ENCODE results near the gene TAL1. TPM values are rescaled to one million over a fixed set of nuclear protein-coding genes. Genes with fewer than 3 reads are reported as not detected.
"Not testable (repeated sequence)": the region's sequence is repeated elsewhere in the genome, so short reads cannot be mapped to it uniquely, and the experiment has no call there.

TAL1 gene
- polyA plus RNA-seq, 3 donors: 0.50 TPM; not detected in 2

DNA sequence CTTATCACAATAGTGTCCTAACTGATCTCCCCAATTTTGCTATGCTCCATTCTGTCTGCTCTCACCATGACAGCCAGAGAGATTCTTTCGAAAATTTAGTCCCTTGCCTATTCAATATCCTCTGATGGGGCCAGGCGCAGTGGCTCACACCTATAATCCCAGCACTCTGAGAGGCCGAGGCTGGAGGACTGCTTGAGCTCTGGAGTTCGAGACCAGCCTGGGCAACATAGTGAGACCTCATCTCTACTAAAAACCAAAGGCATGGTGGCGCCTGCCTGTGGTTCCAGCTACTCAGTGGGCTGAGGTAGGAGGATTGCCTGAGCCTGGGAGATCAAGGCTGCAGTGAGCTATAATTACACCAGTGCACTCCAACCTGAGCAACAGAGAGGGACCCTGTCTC lies 26.1 kb downstream of the TAL1 start:
- no peaks in the 10 kb centered on the region for H3K36me3 Mint-ChIP-seq
- peaks cover 4 to 10% (median 9%) of the 10 kb centered on the region in 3 donors for H3K27me3 Mint-ChIP-seq (ENCODE audit: low read depth in 3 of 3)
- no peak overlapping the region for H3K27ac Mint-ChIP-seq
- H3K4me1 ChIP-seq (ENCODE audit: control insufficient read depth in 1 of 2, insufficient read depth in 2 of 2, low read length in 2 of 2): no peaks in the 10 kb centered on the region
- intact Hi-C loops (cut with micrococcal nuclease): no loop called here
- no peaks in the 10 kb centered on the region for H3K36me3 ChIP-seq (replicated peaks in 1 of 2; ENCODE audit: control insufficient read depth in 1 of 2, insufficient read depth in 2 of 2, low read length in 2 of 2)
- 100% methylated on average over 3 of the region's 5 CpGs for WGBS (ENCODE audit: insufficient coverage)
- no peak overlapping the region for H2AFZ ChIP-seq (ENCODE audit: insufficient read depth, low read depth, low read length, poor library complexity, severe bottlenecking)
- H3K9ac ChIP-seq (ENCODE audit: insufficient read depth, low read length, poor library complexity, severe bottlenecking): no peak overlapping the region
- no peaks in the 10 kb centered on the region for H3K9me3 Mint-ChIP-seq
- no peaks in the 10 kb centered on the region for H3K9me3 ChIP-seq (replicated peaks in 1 of 2; ENCODE audit: control insufficient read depth in 1 of 2, insufficient read depth in 1 of 2, low read length in 2 of 2)
- no peaks in the 10 kb centered on the region for H4K20me1 ChIP-seq (ENCODE audit: insufficient read depth, low read length)
- no peak overlapping the region for H3K27ac ChIP-seq (ENCODE audit: low read depth in 1 of 2, low read length in 2 of 2)
- H3K4me3 ChIP-seq (replicated peaks in 1 of 3; ENCODE audit: low read depth in 2 of 3, low read length in 3 of 3): no peak overlapping the region
- no peaks in the 10 kb centered on the region for H3K27me3 ChIP-seq (ENCODE audit: control insufficient read depth in 2 of 2, insufficient read depth in 2 of 2, low read length in 2 of 2)
- H3K4me3 Mint-ChIP-seq: no peak overlapping the region
- no peaks in the 10 kb centered on the region for H3K4me1 Mint-ChIP-seq
- no peak overlapping the region for H3K4me2 ChIP-seq (replicated peaks; ENCODE audit: extremely low read depth, low read length, poor library complexity, severe bottlenecking)
- TF ChIP-seq, protein P1, sequence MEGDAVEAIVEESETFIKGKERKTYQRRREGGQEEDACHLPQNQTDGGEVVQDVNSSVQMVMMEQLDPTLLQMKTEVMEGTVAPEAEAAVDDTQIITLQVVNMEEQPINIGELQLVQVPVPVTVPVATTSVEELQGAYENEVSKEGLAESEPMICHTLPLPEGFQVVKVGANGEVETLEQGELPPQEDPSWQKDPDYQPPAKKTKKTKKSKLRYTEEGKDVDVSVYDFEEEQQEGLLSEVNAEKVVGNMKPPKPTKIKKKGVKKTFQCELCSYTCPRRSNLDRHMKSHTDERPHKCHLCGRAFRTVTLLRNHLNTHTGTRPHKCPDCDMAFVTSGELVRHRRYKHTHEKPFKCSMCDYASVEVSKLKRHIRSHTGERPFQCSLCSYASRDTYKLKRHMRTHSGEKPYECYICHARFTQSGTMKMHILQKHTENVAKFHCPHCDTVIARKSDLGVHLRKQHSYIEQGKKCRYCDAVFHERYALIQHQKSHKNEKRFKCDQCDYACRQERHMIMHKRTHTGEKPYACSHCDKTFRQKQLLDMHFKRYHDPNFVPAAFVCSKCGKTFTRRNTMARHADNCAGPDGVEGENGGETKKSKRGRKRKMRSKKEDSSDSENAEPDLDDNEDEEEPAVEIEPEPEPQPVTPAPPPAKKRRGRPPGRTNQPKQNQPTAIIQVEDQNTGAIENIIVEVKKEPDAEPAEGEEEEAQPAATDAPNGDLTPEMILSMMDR (IDR thresholded peaks at IDR 0.05): no peak
- no peaks in the 10 kb centered on the region for H3K79me2 ChIP-seq (ENCODE audit: insufficient read depth, low read length)
- DNase-seq: no peak

DNA sequence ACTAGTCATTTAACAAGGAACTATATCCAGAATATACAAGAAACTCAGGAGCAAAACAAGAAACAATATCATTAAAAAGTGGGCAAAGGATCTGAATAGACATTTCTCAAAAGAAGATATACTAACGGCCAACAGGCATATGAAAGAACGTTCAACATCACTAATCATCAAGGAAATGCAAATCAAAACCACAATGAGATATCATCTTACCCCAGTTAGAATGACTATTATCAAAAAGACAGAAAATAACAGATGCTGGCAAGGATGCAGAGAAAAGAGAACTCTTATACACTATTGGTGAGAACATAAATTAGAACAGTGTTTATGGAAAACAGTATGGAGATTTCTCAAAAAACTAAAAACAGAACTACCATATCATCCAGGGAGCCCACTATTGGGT lies 28.5 kb downstream of the TAL1 start:
- H4K20me1 ChIP-seq (ENCODE audit: insufficient read depth, low read length); H3K4me3 Mint-ChIP-seq; H3K4me1 Mint-ChIP-seq; intact Hi-C loops (cut with micrococcal nuclease); H3K36me3 ChIP-seq (replicated peaks in 1 of 2; ENCODE audit: control insufficient read depth in 1 of 2, insufficient read depth in 2 of 2, low read length in 2 of 2); H3K27ac ChIP-seq (ENCODE audit: low read depth in 1 of 2, low read length in 2 of 2); H3K4me1 ChIP-seq (ENCODE audit: control insufficient read depth in 1 of 2, insufficient read depth in 2 of 2, low read length in 2 of 2); H3K4me3 ChIP-seq (replicated peaks in 1 of 3; ENCODE audit: low read depth in 2 of 3, low read length in 3 of 3); H2AFZ ChIP-seq (ENCODE audit: insufficient read depth, low read depth, low read length, poor library complexity, severe bottlenecking); H3K4me2 ChIP-seq (replicated peaks; ENCODE audit: extremely low read depth, low read length, poor library complexity, severe bottlenecking); DNase-seq; H3K79me2 ChIP-seq (ENCODE audit: insufficient read depth, low read length); H3K9me3 Mint-ChIP-seq; H3K9ac ChIP-seq (ENCODE audit: insufficient read depth, low read length, poor library complexity, severe bottlenecking); H3K27ac Mint-ChIP-seq; H3K36me3 Mint-ChIP-seq; H3K9me3 ChIP-seq (replicated peaks in 1 of 2; ENCODE audit: control insufficient read depth in 1 of 2, insufficient read depth in 1 of 2, low read length in 2 of 2); H3K27me3 ChIP-seq (ENCODE audit: control insufficient read depth in 2 of 2, insufficient read depth in 2 of 2, low read length in 2 of 2): not testable (repeated sequence)
- peaks cover 4 to 15% (median 10%) of the 10 kb centered on the region in 3 donors for H3K27me3 Mint-ChIP-seq (ENCODE audit: low read depth in 3 of 3)
- WGBS (ENCODE audit: insufficient coverage): no CpG with 5 or more reads among the region's 2 CpGs
